ENCODE data around the gene BMS1. TPM values are rescaled to one million over a fixed set of nuclear protein-coding genes. Genes with fewer than 3 reads are reported as not detected.
"Not testable (repeated sequence)": the region's sequence is repeated elsewhere in the genome, so short reads cannot be mapped to it uniquely, and the experiment has no call there.

The BMS1 gene
- 21.4 to 21.8 TPM (median 21.8 TPM) in 3 replicates for total RNA-seq

GRCh38 chr10:42782446-42783180 lies at the start of gene BMS1:
BMS1 (plus strand) TSS chr10:42782795; CDS start chr10:42784395, 1,600 bp downstream.
- H3K27ac Mint-ChIP-seq: peak within 1 kb of the TSS; percentile 97
- peaks cover 6% of the 10 kb centered on the region for H3K4me1 Mint-ChIP-seq

DNA sequence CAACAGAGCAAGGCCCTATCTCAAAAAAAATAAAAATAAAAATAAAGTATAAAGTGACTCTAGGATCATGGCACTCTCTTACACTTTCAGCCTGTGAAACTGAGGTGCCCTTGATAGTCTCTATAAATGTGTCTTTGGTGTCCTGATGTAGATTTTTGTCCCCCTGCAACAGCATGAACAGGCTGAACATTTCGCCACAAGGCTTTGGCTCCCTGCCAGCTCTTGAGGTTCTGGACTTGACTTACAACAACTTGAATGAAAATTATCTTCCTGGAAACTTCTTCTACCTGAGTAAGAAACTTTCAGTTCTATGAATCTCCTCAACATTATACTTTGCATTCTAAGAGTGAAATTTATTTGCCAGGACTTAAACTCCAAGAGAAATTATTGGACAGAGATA lies 48.1 kb upstream of the BMS1 start:
- Mint-ChIP-seq H3K9me3 (peaks cover 49% of the 10 kb centered on the region), H3K4me3 (no peak overlapping the region), H3K36me3 (no peaks in the 10 kb centered on the region), H3K4me1 (no peaks in the 10 kb centered on the region), H3K27ac (no peak overlapping the region), H3K27me3 (ENCODE audit: low read depth) (no peaks in the 10 kb centered on the region)
- DNase-seq (ENCODE audit: low spot score in 2 of 2, unreplicated experiment in 2 of 2): no peak
- no peak for TF ChIP-seq CTCF (IDR thresholded peaks at IDR 0.05; ENCODE audit: unreplicated experiment)

More at GRCh38 chr10:42782446-42783180, at the start of gene BMS1:
- H3K36me3 Mint-ChIP-seq: peaks cover 8% of the 10 kb centered on the region
- DNase-seq (ENCODE audit: low spot score in 2 of 2, unreplicated experiment in 2 of 2): peak; percentile 66 to 88
- peaks cover 26% of the 10 kb centered on the region for H3K27me3 Mint-ChIP-seq (ENCODE audit: low read depth)
- H3K9me3 Mint-ChIP-seq: no peaks in the 10 kb centered on the region
- peak within 1 kb of the TSS; percentile 98 for H3K4me3 Mint-ChIP-seq
- TF ChIP-seq CTCF (IDR thresholded peaks at IDR 0.05; ENCODE audit: unreplicated experiment): no peak

GRCh38 chr10:42738679-42739078 lies 43.9 kb upstream of the BMS1 start:
- Mint-ChIP-seq H3K4me1 (no peaks in the 10 kb centered on the region), H3K9me3 (peaks cover 50% of the 10 kb centered on the region)
- no peak for TF ChIP-seq CTCF (IDR thresholded peaks at IDR 0.05; ENCODE audit: unreplicated experiment)

DNA sequence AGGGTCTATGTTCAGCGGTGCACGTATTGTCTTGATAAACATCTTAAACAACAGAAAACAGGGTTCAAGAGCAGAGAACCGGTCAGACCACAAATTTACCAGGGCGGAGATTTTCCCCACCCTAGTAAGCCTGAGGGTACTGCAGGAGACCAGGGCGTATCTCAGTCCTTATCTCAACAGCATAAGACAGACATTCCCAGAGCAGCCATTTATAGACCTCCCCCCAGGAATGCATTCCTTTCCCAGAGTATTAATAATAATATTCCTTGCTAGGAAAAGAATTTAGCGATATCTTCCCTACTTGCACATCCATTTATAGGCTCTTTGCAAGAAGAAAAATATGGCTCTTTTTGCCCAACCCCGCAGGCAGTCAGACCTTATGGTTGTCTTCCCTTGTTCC lies 41.1 kb upstream of the BMS1 start:
- not testable (repeated sequence) for DNase-seq (ENCODE audit: low spot score in 2 of 2, unreplicated experiment in 2 of 2); H3K27me3 Mint-ChIP-seq (ENCODE audit: low read depth); H3K4me1 Mint-ChIP-seq; H3K4me3 Mint-ChIP-seq; H3K36me3 Mint-ChIP-seq; H3K27ac Mint-ChIP-seq
- peaks cover 52% of the 10 kb centered on the region for H3K9me3 Mint-ChIP-seq

More at GRCh38 chr10:42738679-42739078, 43.9 kb upstream of the BMS1 start:
- DNase-seq (ENCODE audit: low spot score in 2 of 2, unreplicated experiment in 2 of 2): no peak
- no peaks in the 10 kb centered on the region for H3K36me3 Mint-ChIP-seq
- no peak overlapping the region for H3K27ac Mint-ChIP-seq
- H3K27me3 Mint-ChIP-seq (ENCODE audit: low read depth): no peaks in the 10 kb centered on the region
- H3K4me3 Mint-ChIP-seq: no peak overlapping the region

DNA sequence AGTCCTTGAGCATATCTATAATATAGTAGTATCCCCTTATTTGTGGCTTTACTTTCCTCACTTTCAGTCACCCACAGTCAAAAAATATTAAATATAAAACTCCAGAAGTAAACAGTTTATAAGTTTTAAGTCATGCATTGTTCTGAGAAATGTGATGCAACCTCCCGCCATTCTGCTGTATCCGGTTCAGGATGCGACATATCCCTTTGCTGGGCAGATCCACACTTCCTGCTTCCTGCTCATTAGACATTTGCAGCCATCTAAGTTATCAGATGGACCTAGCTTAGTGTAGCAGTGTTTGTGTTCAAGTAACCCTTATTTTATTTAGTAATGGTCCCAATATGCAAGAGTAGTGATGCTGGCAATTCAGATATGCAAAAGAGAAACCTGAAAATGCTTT lies 38.9 kb upstream of the BMS1 start:
- DNase-seq (ENCODE audit: low spot score in 2 of 2, unreplicated experiment in 2 of 2): no peak
- H3K27ac Mint-ChIP-seq: no peak overlapping the region
- no peak overlapping the region for H3K4me3 Mint-ChIP-seq
- H3K36me3 Mint-ChIP-seq: no peaks in the 10 kb centered on the region
- no peaks in the 10 kb centered on the region for H3K27me3 Mint-ChIP-seq (ENCODE audit: low read depth)
- peaks cover 42% of the 10 kb centered on the region for H3K9me3 Mint-ChIP-seq
- TF ChIP-seq CTCF (IDR thresholded peaks at IDR 0.05; ENCODE audit: unreplicated experiment): no peak
- H3K4me1 Mint-ChIP-seq: no peaks in the 10 kb centered on the region

- Mint-ChIP-seq H3K4me1 (no peaks in the 10 kb centered on the region), H3K4me3 (no peak overlapping the region), H3K9me3 (peaks cover 40% of the 10 kb centered on the region), H3K36me3 (no peaks in the 10 kb centered on the region), H3K27me3 (ENCODE audit: low read depth) (no peaks in the 10 kb centered on the region), H3K27ac (no peak overlapping the region)
- DNase-seq (ENCODE audit: low spot score in 2 of 2, unreplicated experiment in 2 of 2): no peak
- no peak for TF ChIP-seq CTCF (IDR thresholded peaks at IDR 0.05; ENCODE audit: unreplicated experiment)
Measured at GRCh38 chr10:42744134-42744701, 38.4 kb upstream of the BMS1 start.

Data from mesothelial cell of epicardium (in vitro differentiated cells).